Cardiac fibroblast (primary cell): ENCODE measurements around the gene AIG1.

ENCODE experiments used
- DNase-seq, 2 donors: peaks; one replicate each; pipeline versions ENCODE4 v3.0.0 to v3.0.0-alpha.2; 2010; ENCODE audit warnings: low read depth in 2 of 2
- H3K4me3 ChIP-seq, 2 donors: replicated peaks in 1 of 2; 1 replicate in 1 of 2; 2 replicates in 1 of 2; pipeline ENCODE4 v1.5.1; 2011; ENCODE audit warnings: low read depth in 2 of 2, low read length in 2 of 2, mild to moderate bottlenecking in 2 of 2, moderate library complexity in 1 of 2
- TF ChIP-seq, protein P1 (sequence below): IDR thresholded peaks from one replicate; pipeline ENCODE4 v1.5.1; 2011; ENCODE audit warnings: low read depth, mild to moderate bottlenecking, low read length, inconsistent platforms

Gene AIG1

GRCh38 chr6:143191361-143191760 is 130.7 kb downstream of the AIG1 start:
- no peak for DNase-seq
- TF ChIP-seq, protein P1, sequence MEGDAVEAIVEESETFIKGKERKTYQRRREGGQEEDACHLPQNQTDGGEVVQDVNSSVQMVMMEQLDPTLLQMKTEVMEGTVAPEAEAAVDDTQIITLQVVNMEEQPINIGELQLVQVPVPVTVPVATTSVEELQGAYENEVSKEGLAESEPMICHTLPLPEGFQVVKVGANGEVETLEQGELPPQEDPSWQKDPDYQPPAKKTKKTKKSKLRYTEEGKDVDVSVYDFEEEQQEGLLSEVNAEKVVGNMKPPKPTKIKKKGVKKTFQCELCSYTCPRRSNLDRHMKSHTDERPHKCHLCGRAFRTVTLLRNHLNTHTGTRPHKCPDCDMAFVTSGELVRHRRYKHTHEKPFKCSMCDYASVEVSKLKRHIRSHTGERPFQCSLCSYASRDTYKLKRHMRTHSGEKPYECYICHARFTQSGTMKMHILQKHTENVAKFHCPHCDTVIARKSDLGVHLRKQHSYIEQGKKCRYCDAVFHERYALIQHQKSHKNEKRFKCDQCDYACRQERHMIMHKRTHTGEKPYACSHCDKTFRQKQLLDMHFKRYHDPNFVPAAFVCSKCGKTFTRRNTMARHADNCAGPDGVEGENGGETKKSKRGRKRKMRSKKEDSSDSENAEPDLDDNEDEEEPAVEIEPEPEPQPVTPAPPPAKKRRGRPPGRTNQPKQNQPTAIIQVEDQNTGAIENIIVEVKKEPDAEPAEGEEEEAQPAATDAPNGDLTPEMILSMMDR = no peak
- no peak overlapping the region for H3K4me3 ChIP-seq

DNA sequence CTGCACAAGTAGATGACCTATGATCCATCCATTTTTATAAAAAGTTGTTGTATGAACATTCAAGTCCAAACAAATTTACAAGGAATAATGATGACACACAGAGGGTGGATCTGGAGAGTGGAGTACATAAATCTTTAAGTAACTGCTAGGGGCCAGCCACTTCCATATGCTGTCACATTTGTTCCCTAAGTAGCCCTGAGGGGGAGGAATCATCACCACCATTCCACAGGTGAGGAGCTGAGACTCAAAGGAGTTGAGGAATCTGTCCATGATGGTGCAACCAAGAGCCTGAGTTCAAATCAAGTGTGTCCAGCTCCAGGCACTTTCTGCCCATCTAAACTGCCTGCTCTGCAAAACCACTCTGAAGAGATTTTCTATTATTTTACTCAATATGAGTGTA is 132.1 kb downstream of the AIG1 start:
- TF ChIP-seq, protein P1 = no peak
- no peak overlapping the region for H3K4me3 ChIP-seq
- DNase-seq = no peak

GRCh38 chr6:143193571-143194094 is 132.9 kb downstream of the AIG1 start:
- DNase-seq = no peak
- TF ChIP-seq, protein P1 = no peak
- H3K4me3 ChIP-seq = no peak overlapping the region

DNA sequence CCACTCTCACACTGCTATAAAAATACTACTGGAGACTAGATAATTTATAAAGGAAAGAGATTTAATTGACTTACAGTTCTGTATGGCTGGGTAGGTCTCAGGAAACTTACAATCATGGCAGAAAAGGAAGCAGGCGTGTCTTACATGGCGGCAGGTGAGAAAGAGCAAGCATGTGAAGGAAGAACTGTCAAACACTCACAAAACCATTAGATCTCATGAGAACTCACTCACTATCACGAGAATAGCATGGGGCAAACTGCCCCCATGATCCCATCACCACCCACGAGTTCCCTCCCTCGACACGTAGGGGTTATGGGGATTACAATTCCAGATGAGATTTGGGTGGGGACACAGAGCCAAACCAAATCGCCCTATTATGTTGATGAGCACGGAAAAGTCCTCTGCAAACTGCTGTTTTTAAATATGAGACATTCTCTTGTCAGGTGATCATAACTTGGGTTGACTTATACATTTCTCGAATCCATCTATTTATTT is 133.5 kb downstream of the AIG1 start:
- no peak for DNase-seq
- TF ChIP-seq, protein P1 = no peak
- H3K4me3 ChIP-seq = no peak overlapping the region

- TF ChIP-seq, protein P1 = no peak
- peak in 1 of 2 donors; percentile 60 for DNase-seq
- H3K4me3 ChIP-seq = no peak overlapping the region
Measured at GRCh38 chr6:143195349-143195845, 134.7 kb downstream of the AIG1 start.

GRCh38 chr6:143196525-143197225 is 136.0 kb downstream of the AIG1 start:
- DNase-seq = no peak
- TF ChIP-seq, protein P1 = no peak
- no peak overlapping the region for H3K4me3 ChIP-seq
